Ishikawa (cell line): ENCODE measurements around the gene CUEDC1.

Experiments
- CREB1 ChIP-seq: IDR thresholded peaks from 2 replicates; pipeline ENCODE4 v1.6.1; 2012; ENCODE audit warnings: low read depth
- EP300 ChIP-seq: IDR thresholded peaks from 2 replicates; pipeline ENCODE4 v1.6.1; 2012; ENCODE audit warnings: borderline replicate concordance
- FOXM1 ChIP-seq: IDR thresholded peaks from 2 replicates; pipeline ENCODE4 v1.6.1; 2012; ENCODE audit warnings: low read depth, borderline replicate concordance
- RAD21 ChIP-seq: IDR thresholded peaks from 2 replicates; pipeline ENCODE4 v1.6.1; 2012; ENCODE audit warnings: low read depth
- TAF1 ChIP-seq: IDR thresholded peaks from 2 replicates; pipeline ENCODE4 v1.6.1; 2012; ENCODE audit warnings: low read depth, mild to moderate bottlenecking
- TCF12 ChIP-seq: IDR thresholded peaks from 2 replicates; pipeline ENCODE4 v1.6.1; 2012; ENCODE audit warnings: low read depth
- TEAD4 ChIP-seq: IDR thresholded peaks from 2 replicates; pipeline ENCODE4 v1.6.1; 2012
- YY1 ChIP-seq: IDR thresholded peaks from 2 replicates; pipeline ENCODE4 v1.6.1; 2012; ENCODE audit warnings: low read depth
- TF ChIP-seq, protein P1 (sequence below): IDR thresholded peaks from 2 replicates; pipeline ENCODE4 v1.6.1; 2012; ENCODE audit warnings: low read depth, mild to moderate bottlenecking
- TF ChIP-seq, protein P2 (sequence below): IDR thresholded peaks from 2 replicates; pipeline ENCODE4 v1.6.1; 2012

DNA sequence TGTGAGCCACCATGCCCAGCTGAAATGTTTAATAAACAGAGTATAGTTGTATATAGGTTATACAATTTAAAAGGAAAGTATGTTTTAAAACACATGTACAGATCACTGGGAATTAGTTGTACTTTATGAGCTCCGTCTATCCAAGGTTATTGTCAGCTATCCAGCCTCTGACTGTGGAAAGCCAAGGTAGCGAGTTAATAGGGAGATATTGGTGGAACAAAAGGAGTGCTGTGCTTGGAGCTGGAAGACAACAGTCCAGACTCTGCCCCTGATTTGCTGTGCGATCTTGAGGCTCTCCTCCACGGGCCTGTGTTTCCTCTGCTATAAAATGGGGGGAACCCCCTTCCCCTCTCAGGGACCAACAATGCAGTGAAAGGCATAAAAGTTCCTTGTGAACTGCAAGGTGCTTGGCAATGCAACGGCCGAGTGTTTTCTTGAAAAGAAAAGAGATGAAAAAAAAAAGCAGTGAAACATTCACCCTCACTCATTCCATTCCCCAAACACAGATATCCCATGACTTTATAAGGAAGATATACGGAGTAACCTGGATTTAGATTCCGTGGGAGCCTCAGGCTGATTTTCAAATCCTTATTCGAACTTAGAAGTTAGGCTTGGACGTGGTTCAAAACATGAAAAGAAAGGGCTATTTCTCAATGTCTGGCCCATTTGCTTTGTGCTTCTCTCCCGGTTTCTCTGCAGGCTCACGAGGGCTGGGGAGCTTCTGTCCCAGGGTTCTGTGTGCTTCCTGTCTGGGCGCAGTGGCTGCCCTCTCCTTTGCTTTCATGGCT, 34.1 kb downstream of the CUEDC1 start:
- TF ChIP-seq TAF1 (no peak), TCF12 (no peak), FOXM1 (no peak), EP300 (no peak), TEAD4 (no peak), CREB1 (no peak), YY1 (no peak), RAD21 (no peak)
- TF ChIP-seq, protein P1, sequence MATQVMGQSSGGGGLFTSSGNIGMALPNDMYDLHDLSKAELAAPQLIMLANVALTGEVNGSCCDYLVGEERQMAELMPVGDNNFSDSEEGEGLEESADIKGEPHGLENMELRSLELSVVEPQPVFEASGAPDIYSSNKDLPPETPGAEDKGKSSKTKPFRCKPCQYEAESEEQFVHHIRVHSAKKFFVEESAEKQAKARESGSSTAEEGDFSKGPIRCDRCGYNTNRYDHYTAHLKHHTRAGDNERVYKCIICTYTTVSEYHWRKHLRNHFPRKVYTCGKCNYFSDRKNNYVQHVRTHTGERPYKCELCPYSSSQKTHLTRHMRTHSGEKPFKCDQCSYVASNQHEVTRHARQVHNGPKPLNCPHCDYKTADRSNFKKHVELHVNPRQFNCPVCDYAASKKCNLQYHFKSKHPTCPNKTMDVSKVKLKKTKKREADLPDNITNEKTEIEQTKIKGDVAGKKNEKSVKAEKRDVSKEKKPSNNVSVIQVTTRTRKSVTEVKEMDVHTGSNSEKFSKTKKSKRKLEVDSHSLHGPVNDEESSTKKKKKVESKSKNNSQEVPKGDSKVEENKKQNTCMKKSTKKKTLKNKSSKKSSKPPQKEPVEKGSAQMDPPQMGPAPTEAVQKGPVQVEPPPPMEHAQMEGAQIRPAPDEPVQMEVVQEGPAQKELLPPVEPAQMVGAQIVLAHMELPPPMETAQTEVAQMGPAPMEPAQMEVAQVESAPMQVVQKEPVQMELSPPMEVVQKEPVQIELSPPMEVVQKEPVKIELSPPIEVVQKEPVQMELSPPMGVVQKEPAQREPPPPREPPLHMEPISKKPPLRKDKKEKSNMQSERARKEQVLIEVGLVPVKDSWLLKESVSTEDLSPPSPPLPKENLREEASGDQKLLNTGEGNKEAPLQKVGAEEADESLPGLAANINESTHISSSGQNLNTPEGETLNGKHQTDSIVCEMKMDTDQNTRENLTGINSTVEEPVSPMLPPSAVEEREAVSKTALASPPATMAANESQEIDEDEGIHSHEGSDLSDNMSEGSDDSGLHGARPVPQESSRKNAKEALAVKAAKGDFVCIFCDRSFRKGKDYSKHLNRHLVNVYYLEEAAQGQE = no peak
- TF ChIP-seq, protein P2, sequence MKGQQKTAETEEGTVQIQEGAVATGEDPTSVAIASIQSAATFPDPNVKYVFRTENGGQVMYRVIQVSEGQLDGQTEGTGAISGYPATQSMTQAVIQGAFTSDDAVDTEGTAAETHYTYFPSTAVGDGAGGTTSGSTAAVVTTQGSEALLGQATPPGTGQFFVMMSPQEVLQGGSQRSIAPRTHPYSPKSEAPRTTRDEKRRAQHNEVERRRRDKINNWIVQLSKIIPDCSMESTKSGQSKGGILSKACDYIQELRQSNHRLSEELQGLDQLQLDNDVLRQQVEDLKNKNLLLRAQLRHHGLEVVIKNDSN = no peak
